D341Med (cell line): ENCODE data around the gene GP1BB.
"Not testable (repeated sequence)": the region's sequence is repeated elsewhere in the genome, so short reads cannot be mapped to it uniquely, and the experiment has no call there.

Experiments
- DNase-seq: peaks from one replicate; pipeline ENCODE4 v3.0.0; 2012; ENCODE audit warnings: low spot score

The GP1BB gene

DNA sequence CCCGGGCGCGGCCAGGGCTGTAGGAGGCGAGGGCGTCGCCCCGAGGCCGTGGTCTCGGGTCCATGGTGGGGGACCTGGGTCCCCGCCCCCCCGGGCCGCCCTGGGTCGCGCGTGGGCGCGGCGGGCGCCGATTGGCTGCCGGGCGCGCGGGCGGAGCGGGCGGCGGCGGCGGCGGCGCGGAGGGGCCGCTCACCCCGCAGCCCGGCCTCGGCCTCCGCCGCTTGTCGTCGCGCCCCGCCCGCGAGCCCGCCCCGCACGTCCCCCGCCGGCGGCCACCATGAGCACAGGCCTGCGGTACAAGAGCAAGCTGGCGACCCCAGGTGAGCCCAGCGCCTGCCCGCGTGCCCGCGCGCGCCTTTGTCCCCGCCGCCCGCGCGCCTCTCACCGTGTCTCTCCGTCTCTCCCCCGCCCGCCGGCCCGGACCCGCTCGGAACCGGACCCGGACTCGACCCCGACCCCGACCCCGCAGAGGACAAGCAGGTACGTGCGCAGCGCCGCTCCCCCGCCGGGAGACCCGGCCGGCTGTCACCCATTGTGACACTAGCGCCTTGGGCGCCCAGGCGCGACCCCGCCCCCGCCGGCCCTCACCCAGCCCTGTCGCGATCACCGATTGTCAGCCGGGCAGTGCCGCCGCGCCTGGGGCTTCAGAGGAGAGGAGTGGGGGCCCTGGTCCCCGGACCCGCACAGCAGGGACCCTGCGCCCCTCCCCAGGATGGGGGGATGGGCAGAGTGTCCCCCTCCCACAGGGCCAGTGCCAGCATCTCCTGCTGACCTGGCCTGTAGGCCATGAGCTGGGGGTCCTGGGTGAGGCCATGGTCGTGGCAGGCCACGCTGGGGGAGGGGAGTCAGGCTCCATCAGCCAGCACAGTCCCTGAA is 8.8 kb upstream of the GP1BB start, which contains the start of gene SEPTIN5:
SEPTIN5 (plus strand) TSS at position 192 of the 876 bp plus-strand sequence; CDS start at position 278, 86 bp downstream.
- DNase-seq, result peak; percentile 69

DNA sequence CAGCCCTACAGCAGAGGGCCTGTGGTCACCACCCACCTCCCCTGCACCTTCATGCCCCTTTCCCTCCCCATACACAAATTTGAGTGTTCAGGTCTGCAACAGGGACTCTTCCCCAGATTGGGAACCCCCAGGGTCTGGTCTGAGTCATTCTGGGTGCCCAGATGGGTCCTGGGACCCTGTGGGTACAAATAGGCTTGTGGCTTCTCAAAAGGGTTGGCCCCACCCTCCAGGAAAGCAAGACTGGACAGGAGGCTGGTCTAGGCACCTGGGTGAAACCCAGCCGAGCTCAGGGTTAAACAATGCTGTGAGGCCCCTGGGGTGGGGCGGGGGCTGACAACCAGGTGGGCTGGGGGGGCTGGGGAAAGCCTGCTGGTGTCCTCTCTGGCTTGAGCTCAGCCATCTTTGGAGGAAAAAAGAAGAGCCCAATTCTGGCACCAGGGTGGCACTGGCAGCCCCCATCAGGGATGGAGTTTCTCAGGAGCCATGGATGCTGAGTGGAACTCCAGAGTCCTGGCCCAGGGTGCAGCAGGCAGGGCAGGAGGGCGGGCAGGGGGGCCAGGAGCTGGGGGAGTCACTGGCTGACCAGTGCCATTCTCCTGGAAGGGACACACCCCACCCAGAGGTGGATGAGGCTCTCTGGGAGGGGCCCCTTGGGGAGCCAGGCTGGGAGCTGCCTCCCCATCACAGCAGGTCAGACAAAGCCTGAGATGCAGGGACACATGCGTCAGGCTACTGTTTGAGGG is 8.0 kb upstream of the GP1BB start:
- no peak for DNase-seq

DNA sequence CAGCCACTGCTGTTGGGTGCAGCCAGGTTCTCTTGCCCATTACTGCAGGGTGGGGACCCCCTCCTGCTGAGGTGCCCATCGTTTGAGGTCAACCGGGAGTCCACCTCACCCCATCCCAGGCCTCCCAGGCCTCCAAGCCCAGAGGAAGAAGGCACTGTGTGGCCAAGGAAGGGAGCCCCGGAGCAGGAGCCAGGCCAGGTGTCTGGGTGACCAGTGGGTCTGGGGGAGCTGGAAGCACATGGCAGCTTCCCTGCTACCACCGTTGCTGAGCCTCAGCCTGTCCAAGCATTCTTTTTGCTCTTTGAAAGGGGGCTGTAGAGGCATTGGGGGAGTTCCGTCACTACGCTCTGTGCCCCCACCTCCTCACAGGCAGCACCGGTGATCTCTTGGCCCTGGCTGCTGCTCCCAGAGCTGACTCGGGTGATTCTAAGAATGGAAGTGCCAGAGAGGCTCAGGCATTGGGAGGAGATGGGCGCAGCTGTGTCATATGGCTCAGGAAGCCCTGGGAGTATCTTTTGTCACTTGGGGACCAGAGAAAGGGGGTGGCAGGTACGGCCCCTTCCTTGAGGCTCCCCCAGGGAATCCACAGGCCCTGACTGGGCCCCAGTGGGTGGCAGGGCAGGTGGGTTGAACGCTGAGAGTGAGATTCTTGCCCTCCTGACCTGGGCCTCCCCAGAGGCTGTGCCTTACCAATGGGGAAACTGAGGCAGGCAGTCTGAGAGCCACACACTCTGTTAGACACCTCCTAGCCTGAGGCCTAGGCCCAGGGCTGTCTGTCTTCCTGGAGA is 7.1 kb upstream of the GP1BB start:
- no peak for DNase-seq

DNA sequence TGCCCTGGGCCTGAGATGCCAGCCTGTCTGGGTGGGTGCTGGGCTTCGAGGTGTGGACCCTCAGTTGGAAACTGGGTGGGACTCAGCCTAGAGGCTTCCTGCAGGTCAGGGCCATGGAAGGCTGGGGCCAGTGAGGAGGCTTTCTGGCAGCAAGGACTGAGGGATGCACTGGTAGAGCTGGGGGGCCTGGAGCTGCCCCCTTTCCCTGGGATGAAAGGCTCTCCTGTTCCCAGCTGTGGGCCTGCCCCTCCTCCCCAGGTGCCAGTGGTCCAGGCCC is 6.6 kb upstream of the GP1BB start:
- no peak for DNase-seq

DNA sequence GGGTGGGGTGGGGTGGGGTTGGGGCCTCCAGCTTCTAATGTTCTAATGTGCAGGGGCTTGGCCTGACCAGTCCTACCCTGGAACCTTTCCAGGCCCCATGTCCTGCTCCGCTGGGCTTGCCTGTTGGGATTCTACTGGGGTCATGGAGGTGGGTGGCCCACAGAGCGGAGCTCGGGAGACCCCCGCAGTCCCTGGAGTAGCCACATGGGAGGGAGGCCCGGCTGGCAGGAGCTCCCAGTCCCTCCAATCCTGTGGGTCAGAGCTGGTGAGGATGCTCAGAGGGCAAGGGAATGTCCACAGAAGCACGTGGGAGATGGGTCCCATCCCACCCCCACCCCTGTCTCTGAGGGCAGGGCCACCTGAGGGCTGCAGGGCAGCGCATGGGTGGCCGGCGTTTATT is 6.2 kb upstream of the GP1BB start:
- no peak for DNase-seq

DNA sequence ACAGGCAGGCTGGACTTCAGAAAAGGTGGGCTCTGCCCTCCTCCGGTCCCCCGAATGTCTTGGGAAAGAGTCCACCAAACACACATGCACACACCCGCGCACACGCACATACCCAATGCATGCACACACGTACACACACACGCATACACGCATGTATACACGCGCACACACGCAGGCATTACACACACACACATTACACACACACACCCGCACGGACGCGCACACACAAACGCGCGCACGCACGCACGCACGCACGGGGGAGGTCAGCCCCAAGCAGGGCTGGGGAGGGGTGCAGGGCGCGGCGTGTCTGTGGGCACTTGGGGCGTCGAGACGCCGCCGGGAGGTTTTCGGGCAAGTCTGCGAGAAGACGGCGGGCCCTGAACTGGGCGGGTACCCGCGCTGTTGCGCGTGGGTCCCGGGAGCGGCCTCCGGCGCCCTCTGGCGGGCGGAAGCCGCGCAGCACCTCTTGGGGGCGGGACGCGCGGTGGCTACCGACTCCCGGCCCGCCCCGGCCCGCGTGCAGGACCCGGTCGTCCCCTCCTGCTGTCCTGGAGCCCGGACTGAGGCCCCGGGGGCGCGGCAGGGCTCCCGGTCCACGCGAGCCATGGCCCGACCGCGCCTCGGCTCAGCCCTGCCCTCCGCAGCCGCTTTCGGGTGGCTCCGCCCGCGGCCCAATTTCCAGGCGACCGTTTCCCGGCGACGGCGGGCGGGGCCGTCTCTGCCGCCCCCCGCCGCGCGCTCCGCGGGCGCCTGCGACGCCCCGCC is 5.5 kb upstream of the GP1BB start:
- DNase-seq, result peak; percentile 97

DNA sequence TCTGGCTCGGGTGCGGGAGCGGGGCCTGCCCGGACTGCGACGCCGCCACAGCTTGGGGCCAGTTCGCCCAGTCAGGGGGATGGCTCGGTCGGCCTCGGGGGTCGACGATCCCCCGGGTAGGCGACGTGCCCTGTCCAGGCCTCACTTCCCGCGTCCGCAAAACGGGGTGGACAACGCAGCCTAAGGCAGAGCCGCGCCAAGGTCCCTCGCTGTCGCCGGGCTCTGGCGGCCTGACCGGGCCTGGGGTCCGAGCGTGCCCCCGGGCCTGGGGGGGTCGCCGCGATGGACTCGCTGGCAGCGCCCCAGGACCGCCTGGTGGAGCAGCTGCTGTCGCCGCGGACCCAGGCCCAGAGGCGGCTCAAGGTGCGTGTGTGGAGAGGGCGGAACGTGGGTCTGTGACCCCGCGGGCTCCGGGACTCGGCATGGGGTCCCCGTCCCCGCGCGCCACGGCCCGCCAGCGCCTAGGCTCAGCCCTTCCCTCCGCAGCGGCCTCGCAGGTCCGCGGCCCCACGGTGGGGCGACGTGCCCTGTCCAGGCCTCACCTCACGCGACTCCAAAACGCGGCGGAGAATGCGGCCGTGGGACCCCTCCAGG is 4.8 kb upstream of the GP1BB start:
- DNase-seq, result peak; percentile 63

DNA sequence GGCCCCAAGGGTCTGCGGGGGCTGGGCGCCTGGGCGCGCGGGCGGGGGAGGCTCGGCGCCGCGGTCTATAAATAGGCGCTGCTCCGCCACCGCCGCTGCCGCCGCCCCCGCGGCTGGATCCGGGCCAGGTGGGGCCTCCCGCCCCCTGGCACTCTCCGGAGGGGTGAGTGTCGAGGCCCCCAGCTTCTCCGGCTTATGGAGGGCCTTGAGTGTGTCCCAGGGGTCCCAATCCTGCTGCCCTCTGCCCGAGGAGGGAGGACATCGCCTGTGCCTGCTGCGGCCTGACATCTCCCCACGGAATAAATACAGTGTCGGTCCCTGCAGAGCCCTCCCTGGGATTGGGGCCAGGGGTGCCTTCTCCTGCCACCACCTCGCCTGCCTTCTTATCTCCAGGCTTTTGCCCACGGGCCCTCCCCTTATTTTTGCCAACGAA is 4.3 kb upstream of the GP1BB start:
- no peak for DNase-seq

DNA sequence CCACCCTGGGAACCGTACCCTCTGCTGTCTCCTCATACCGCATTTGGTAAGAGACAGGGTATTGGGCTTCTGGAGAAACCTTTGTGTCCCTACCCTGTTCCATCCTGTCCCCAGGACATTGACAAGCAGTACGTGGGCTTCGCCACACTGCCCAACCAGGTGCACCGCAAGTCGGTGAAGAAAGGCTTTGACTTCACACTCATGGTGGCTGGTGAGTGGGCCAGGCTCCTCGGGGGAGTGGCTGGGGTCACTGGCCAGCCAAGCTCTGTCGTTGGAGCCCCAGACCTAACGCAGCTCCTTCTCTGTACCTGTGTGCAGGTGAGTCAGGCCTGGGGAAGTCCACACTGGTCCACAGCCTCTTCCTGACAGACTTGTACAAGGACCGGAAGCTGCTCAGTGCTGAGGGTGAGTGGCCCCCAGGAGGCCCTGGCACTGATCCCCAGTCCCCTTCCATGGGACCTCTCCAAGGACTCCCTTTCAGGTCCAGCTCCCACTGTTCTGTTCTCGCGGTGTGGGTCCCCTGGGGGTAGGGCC is 3.8 kb upstream of the GP1BB start:
- DNase-seq, result no peak

DNA sequence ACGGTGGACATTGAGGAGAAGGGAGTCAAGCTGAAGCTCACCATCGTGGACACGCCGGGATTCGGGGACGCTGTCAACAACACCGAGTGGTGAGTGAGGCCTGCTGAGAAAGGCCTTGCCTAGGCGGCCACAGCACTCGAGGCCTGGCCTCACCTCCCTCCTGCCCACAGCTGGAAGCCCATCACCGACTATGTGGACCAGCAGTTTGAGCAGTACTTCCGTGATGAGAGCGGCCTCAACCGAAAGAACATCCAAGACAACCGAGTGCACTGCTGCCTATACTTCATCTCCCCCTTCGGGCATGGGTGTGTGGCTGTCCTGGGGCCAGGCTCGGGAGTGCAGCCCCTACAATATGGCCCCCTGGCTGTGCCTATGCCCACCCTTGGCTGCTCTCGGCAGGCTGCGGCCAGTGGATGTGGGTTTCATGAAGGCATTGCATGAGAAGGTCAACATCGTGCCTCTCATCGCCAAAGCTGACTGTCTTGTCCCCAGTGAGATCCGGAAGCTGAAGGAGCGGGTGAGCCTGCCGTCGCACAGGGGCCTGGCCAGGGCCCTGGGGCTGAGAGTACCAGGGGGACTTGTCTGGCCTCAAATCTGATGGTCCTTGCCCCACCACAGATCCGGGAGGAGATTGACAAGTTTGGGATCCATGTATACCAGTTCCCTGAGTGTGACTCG is 3.0 kb upstream of the GP1BB start:
- DNase-seq, result no peak

DNA sequence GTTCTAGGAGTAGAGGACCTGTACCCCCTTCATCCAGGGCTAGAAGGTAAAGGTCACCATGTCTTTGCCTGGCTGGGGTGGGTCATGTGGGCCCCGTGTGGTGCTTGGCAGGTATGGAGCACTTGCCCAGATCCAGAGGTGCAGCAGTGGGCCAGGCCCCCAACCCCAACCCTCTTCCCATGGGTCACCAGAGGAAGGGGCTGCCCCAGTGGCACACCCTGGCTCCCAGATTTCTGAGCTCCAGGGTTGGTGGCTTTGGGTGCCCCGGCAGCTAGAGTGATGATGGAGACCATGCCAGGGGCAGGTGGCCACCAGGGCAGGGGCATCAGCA is 2.4 kb upstream of the GP1BB start:
- DNase-seq, result no peak

DNA sequence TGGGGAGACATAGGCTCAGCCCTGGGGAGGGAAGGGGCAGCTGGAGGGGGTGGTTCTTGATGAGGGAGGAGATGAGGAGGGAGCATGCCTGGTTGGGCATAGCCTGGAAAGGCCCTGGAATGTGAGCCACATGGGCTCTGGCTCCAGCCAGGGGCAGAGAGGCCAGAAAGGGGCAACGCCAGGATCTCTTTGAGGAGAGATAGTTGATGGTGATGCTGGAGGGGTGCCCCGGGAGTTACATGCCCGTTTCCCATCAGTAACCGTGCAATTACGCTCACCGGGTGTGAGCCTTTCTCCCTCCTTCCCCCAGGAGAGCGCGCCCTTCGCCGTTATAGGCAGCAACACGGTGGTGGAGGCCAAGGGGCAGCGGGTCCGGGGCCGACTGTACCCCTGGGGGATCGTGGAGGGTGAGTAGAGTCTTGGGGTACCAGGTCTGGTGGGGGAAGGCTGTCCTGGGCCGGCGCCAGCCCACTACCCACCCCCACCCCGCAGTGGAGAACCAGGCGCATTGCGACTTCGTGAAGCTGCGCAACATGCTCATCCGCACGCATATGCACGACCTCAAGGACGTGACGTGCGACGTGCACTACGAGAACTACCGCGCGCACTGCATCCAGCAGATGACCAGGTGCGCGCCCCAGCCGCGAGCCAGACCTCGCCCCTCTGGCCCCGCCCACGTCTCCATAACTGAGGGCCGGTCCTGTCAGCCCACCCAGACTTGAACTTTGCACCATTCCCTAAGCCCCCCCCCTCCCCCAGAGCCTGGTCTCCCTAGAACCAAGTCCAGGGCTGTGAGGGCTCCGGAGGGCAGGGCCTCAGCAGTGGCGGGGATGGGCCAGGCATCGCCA is 1.8 kb upstream of the GP1BB start:
- no peak for DNase-seq

DNA sequence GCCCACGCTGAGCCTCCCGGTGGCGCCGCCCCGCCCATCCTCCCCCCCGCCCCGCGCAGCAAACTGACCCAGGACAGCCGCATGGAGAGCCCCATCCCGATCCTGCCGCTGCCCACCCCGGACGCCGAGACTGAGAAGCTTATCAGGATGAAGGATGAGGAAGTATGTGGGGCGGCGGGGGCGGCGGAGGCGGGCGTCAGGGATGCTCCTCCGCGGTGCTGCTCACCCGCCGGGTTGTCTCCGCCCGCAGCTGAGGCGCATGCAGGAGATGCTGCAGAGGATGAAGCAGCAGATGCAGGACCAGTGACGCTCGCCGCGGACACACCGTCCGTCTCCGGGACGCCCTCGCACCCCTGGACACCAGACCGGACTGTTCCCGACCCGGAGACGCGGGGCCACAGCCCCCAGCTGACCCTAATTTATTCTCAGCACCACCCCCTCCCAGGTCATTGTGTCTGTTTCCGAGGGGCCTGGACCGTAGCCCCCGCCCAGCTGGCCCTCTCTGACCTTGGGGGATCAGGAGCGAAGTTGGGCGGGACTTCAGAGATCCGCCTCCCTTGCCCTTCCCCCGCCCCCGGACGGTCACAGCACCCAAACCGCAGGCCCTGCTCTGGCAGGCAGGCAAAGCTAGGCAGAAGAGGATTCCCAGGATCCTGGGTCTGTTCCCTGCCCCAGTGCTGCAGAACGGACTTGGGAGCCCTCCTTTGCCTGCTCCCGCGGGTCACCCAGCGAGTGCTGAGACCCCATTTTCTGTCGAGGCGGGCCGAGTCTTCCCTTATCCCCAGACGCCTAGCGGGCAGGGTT is 959 bp upstream of the GP1BB start:
- no peak for DNase-seq

DNA sequence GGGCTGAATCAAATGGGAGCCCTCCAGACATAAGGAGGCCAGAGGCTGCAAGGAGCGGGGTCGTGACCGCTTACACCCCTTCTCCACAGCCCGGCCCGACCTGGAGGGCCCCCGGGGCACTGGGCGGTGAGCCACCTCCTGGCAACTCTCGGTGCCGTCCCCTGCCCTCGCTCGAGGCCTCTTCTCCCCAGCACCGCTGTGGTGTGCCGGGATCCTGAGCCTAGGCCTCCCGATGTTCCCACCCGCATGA is 432 bp upstream of the GP1BB start:
- no peak for DNase-seq

DNA sequence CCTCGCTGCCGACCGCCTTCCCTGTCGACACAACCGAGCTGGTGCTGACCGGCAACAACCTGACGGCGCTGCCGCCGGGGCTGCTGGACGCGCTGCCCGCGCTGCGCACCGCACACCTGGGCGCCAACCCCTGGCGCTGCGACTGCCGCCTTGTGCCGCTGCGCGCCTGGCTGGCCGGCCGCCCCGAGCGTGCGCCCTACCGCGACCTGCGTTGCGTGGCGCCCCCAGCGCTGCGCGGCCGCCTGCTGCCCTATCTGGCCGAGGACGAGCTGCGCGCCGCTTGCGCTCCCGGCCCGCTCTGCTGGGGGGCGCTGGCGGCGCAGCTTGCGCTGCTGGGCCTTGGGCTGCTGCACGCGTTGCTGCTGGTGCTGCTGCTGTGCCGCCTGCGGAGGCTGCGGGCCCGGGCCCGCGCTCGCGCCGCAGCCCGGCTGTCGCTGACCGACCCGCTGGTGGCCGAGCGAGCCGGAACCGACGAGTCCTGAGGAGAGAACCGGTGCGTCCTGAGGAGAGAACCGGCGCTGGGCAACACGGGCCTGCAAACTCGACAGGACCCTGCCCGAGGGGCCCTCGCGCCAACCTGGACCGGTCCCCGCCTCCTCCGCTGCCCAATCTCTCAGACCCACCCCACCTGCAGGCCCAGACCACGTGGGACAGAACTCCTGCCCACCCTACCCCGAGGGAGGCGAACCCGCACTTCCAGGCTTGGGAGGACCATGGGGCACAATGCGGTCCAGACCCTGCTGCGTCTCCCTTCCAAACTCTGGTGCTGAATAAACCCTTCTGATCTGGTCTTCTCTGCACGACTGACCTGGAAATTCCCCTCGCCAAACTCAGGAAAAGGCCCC is 866 bp downstream of the GP1BB start:
- no peak for DNase-seq

DNA sequence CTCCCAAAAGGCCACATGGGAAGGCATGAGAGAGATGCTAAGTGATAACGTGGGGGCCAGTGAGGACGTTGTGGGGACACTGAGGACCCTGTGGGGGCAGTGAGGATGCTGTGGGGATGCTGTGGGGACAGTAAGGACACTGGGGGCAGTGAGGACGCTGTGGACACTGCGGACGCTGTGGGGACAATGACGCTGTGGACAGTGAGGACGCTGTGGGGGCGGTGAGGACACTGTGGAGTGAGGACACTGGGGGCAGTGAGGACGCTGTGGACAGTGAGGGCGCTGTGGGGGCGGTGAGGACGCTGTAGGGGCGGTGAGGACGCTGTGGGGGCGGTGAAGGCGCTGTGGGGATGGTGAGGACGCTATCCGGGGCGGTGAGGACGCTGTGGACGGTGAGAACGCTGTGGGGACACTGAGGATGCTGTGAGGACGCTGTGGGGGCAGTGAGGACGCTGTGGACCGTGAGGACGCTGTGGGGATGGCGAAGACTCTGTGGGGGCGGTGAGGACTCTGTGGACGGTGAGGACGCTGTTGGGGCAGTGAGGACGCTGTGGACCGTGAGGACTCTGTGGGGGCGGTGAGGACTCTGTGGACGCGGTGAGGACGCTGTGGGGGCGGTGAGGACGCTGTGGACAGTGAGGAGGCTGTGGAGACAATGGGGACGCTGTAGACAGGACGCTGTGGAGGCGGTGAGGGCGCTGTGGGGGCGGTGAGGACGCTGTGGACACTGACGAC is 1.8 kb downstream of the GP1BB start:
- no peak for DNase-seq

DNA sequence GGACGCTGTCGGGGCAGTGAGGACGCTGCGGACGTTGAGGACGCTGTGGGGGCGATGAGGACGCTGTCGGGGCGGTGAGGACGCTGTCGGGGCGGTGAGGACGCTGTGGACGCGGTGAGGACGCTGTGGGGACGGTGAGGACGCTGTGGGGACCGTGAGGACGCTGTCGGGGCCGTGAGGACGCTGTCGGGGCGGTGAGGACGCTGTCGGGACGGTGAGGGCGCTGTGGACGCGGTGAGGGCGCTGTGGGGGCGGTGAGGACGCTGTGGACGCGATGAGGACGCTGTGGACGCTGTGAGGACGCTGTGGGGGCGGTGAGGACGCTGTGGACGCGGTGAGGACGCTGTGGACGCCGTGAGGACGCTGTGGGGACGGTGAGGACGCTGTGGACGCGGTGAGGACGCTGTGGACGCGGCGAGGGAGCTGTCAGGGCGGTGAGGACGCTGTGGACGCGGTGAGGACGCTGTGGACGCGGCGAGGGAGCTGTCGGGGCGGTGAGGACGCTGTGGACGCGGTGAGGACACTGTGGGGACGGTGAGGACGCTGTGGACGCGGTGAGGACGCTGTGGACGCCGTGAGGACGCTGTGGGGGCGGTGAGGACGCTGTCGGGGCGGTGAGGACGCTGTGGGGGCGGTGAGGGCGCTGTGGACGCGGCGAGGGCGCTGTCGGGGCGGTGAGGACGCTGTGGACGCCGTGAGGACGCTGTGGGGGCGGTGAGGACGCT is 2.9 kb downstream of the GP1BB start:
- not testable (repeated sequence) for DNase-seq
